K562 (cell line): Measurements from ENCODE around the gene SYNJ2. TPM values are rescaled to one million over a fixed set of nuclear protein-coding genes. Genes with fewer than 3 reads are reported as not detected.

ENCODE experiments used
- DPF2 ChIP-seq: fragments of 450-650 bp; IDR thresholded peaks from 2 replicates; pipeline ENCODE4 v1.6.1; 2016
- ESRRA ChIP-seq: fragments of 450-650 bp; IDR thresholded peaks from 2 replicates; pipeline ENCODE4 v1.6.1; 2014; ENCODE audit warnings: low read depth, mild to moderate bottlenecking, moderate library complexity, borderline replicate concordance
- IFI16 ChIP-seq: fragments of 250-450 bp; sonication (Bioruptor Pico); IDR thresholded peaks from 2 replicates; pipeline ENCODE4 v2.1.2; 2022; ENCODE audit warnings: mild to moderate bottlenecking, inconsistent platforms
- KLF6 ChIP-seq: fragments of 250-450 bp; sonication (Bioruptor Pico); IDR thresholded peaks from 2 replicates; pipeline ENCODE4 v1.4.0; 2020; ENCODE audit warnings: mild to moderate bottlenecking, moderate library complexity, borderline replicate concordance
- LCOR ChIP-seq: sonication (generic); formaldehyde crosslinking; IDR thresholded peaks from 2 replicates; pipeline ENCODE4 v1.8.0; 2022; ENCODE audit warnings: mild to moderate bottlenecking, missing genetic modification reagents
- NCOR1 ChIP-seq: fragments of 450-650 bp; IDR thresholded peaks from 2 replicates; pipeline ENCODE4 v1.6.1; 2016; ENCODE audit warnings: mild to moderate bottlenecking, moderate library complexity
- NR3C1 ChIP-seq: sonication (generic); formaldehyde crosslinking; IDR thresholded peaks from 2 replicates; pipeline ENCODE4 v1.8.1; 2022; ENCODE audit warnings: missing genetic modification reagents
- POLR3A ChIP-seq: IDR thresholded peaks from 2 replicates; pipeline ENCODE4 v1.6.1; 2011; ENCODE audit warnings: borderline replicate concordance, mild to moderate bottlenecking, moderate library complexity; ENCODE audit not compliant: insufficient read length, insufficient read depth; ENCODE audit errors: extremely low read depth
- PPARD ChIP-seq: fragments of 250-450 bp; sonication (Bioruptor Pico); IDR thresholded peaks from 2 replicates; pipeline ENCODE4 v1.8.0; 2022; ENCODE audit warnings: inconsistent platforms, mild to moderate bottlenecking, moderate library complexity
- RCOR1 ChIP-seq, 2 experiments: IDR thresholded peaks; 2 replicates each; pipeline ENCODE4 v1.6.1; 2012; ENCODE audit warnings: low read depth in 2 of 2, low read length in 2 of 2, borderline replicate concordance in 1 of 2, improper control_type of control experiment in 1 of 2
- SMAD3 ChIP-seq: fragments of 450-650 bp; formaldehyde crosslinking; conservative IDR thresholded peaks from 2 replicates; pipeline ENCODE4 v1.4.0; 2020; ENCODE audit warnings: mild to moderate bottlenecking
- SMARCA5 ChIP-seq: fragments of 450-650 bp; IDR thresholded peaks from 2 replicates; pipeline ENCODE4 v1.6.1; 2016
- STAT5A ChIP-seq: IDR thresholded peaks from 2 replicates; pipeline ENCODE4 v1.6.1; 2012; ENCODE audit warnings: low read length, inconsistent platforms, borderline replicate concordance
- TAL1 ChIP-seq: fragments of 450-650 bp; IDR thresholded peaks from 2 replicates; pipeline ENCODE4 v1.6.1; 2016; ENCODE audit warnings: mild to moderate bottlenecking
- TCF3 ChIP-seq: sonication (generic); formaldehyde crosslinking; IDR thresholded peaks from 2 replicates; pipeline ENCODE4 v1.4.0; 2020; ENCODE audit warnings: mild to moderate bottlenecking, missing genetic modification reagents
- U2AF1 ChIP-seq: fragments of 200-400 bp; formaldehyde crosslinking; optimal IDR thresholded peaks from 2 replicates; pipeline ENCODE3; 2017; ENCODE audit warnings: mild to moderate bottlenecking, low read depth, low read length, moderate library complexity
- ZKSCAN1 ChIP-seq: fragments of 150-350 bp; IDR thresholded peaks from 2 replicates; pipeline ENCODE4 v1.6.1; 2016; ENCODE audit warnings: low read depth, low read length
- ZKSCAN3 ChIP-seq: fragments of 250-450 bp; sonication (Bioruptor Pico); IDR thresholded peaks from 2 replicates; pipeline ENCODE4 v1.4.0; 2020
- ZNF431 ChIP-seq: sonication (generic); formaldehyde crosslinking; IDR thresholded peaks from 2 replicates; pipeline ENCODE4 v1.8.0; 2022; ENCODE audit warnings: mild to moderate bottlenecking, missing genetic modification reagents
- polyA plus RNA-seq, 8 experiments: library from polyadenylated mRNA; depleted of rRNA in 4 of 8; stranded (reverse) in 5 of 8; unstranded in 3 of 8; fragments of >200 nt; fragmentation: Nextera tagmentation in 2 of 8; fragmentation: Illumina TruSeq in 1 of 8; extraction: Ambion mirVana in 2 of 8; extraction: Trizol in 1 of 8; gene quantifications; 2 replicates each; pipeline versions ENCODE4 v1.2.1 to v1.2.3, GENCODE V29; 2011 to 2014; ENCODE audit warnings: inconsistent platforms in 1 of 8, missing spikeins in 1 of 8
- total RNA-seq, 7 experiments: library from RNA; depleted of rRNA in 6 of 7; stranded (reverse); fragments of >200 nt in 6 of 7; fragmentation: Illumina TruSeq in 2 of 7; extraction: Trizol in 2 of 7; gene quantifications; 2 replicates each; pipeline versions ENCODE4 v1.2.1 to v1.2.3, GENCODE V29; 2011 to 2021; ENCODE audit warnings: low replicate concordance in 1 of 7
- TF ChIP-seq, protein P1 (sequence below): sonication (generic); formaldehyde crosslinking; IDR thresholded peaks from 2 replicates; pipeline ENCODE4 v1.8.1; 2023; ENCODE audit warnings: mild to moderate bottlenecking, missing genetic modification reagents
- TF ChIP-seq, protein P2 (sequence below), 2 experiments: fragments of 200-800 bp in 1 of 2; sonication (Bioruptor generic) in 1 of 2; sonication (generic) in 1 of 2; formaldehyde crosslinking in 1 of 2; IDR thresholded peaks in 1 of 2; conservative IDR thresholded peaks in 1 of 2; 2 replicates each; pipeline versions ENCODE4 v1.5.0 to v1.6.1; 2016 to 2020; ENCODE audit warnings: missing compliant biosample characterization in 1 of 2, missing genetic modification characterization in 1 of 2, missing genetic modification reagents in 1 of 2
- TF ChIP-seq, protein P3 (sequence below), 2 experiments: IDR thresholded peaks in 1 of 2; conservative IDR thresholded peaks in 1 of 2; 2 replicates each; pipeline ENCODE4 v1.6.1; 2016; ENCODE audit warnings: low read depth in 2 of 2, mild to moderate bottlenecking in 1 of 2, missing compliant biosample characterization in 1 of 2, missing genetic modification characterization in 1 of 2, moderate library complexity in 1 of 2

Gene SYNJ2
- total and polyA plus RNA-seq, 9 of the 15 experiments (the other 6 are each of a cell fraction or from before 2014, with no cell fraction given) = 3.0 to 27.7 (median 17.8) TPM

DNA sequence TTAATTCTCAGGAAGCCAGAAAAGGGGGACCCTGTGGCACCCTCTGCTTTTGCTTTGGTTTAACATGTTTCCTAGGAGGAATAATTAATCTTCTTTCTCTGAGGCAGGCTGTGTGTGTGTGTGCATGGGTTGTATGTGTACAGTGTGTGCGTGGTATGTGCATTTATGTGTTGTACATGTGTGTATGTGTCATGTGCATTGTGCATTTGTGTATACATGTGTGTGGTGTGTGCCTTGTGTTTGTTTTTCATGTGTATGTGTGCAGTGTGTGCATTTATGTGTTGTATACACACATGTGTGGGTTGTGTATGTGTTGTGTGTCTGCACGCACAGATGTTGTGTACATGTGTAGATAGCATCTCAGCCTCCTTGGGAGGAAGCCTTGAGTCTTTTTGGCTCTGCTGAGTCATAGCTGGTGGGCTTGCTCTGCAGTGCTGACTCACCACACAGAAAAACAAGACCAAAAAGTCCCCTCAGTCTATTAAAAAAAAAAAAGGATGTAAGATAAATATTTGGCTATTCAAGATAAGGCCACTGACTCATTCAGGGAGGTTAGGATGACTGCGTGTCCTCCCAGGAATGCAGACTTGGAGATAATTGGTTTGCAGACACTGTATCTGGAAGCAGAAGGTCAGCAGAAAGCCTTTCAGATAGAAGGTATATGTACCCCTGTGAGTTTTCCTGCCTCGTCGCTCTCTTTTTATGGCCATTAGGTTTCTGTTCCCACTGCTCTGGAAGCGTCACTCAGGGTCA is 58.6 kb downstream of the SYNJ2 start (continued):
- TF ChIP-seq, protein P1, sequence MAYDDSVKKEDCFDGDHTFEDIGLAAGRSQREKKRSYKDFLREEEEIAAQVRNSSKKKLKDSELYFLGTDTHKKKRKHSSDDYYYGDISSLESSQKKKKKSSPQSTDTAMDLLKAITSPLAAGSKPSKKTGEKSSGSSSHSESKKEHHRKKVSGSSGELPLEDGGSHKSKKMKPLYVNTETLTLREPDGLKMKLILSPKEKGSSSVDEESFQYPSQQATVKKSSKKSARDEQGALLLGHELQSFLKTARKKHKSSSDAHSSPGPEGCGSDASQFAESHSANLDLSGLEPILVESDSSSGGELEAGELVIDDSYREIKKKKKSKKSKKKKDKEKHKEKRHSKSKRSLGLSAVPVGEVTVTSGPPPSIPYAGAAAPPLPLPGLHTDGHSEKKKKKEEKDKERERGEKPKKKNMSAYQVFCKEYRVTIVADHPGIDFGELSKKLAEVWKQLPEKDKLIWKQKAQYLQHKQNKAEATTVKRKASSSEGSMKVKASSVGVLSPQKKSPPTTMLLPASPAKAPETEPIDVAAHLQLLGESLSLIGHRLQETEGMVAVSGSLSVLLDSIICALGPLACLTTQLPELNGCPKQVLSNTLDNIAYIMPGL = peak; percentile 22; the same call in 1 of the 2 replicates
- TF ChIP-seq SMARCA5 (peak; percentile 100), POLR3A (no peak), NR3C1 (CRISPR knock-in tag) (no peak), ZKSCAN1 (no peak), TCF3 (CRISPR knock-in tag) (peak; percentile 84), TAL1 (peak; percentile 81), PPARD (no peak), ZNF431 (CRISPR knock-in tag) (no peak), NCOR1 (peak; percentile 92), ZKSCAN3 (CRISPR knock-in tag) (no peak), IFI16 (CRISPR knock-in tag) (no peak), LCOR (CRISPR knock-in tag) (peak; percentile 95), ESRRA (peak; percentile 75), U2AF1 (no peak), KLF6 (CRISPR knock-in tag) (no peak), DPF2 (peak; percentile 100), RCOR1 (IDR thresholded peaks at IDR 0.05; ENCODE audit: borderline replicate concordance in 1 of 2, low read depth in 2 of 2, low read length in 2 of 2) (peak; percentile 53 to 89; a peak in 1 of 4 replicates), SMAD3 (CRISPR knock-in tag) (no peak), STAT5A (peak; percentile 66; the same call in 1 of the 2 replicates)
- TF ChIP-seq, protein P2, sequence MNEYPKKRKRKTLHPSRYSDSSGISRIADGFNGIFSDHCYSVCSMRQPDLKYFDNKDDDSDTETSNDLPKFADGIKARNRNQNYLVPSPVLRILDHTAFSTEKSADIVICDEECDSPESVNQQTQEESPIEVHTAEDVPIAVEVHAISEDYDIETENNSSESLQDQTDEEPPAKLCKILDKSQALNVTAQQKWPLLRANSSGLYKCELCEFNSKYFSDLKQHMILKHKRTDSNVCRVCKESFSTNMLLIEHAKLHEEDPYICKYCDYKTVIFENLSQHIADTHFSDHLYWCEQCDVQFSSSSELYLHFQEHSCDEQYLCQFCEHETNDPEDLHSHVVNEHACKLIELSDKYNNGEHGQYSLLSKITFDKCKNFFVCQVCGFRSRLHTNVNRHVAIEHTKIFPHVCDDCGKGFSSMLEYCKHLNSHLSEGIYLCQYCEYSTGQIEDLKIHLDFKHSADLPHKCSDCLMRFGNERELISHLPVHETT (CRISPR knock-in tag; conservative IDR thresholded peaks at IDR 0.05 in 1 of 2, IDR thresholded peaks at IDR 0.05 in 1 of 2) = peak in 1 of 2 experiments; percentile 65; a peak in 2 of 4 replicates
- TF ChIP-seq, protein P3, sequence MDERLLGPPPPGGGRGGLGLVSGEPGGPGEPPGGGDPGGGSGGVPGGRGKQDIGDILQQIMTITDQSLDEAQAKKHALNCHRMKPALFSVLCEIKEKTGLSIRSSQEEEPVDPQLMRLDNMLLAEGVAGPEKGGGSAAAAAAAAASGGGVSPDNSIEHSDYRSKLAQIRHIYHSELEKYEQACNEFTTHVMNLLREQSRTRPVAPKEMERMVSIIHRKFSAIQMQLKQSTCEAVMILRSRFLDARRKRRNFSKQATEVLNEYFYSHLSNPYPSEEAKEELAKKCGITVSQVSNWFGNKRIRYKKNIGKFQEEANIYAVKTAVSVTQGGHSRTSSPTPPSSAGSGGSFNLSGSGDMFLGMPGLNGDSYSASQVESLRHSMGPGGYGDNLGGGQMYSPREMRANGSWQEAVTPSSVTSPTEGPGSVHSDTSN (CRISPR knock-in tag; IDR thresholded peaks at IDR 0.05; ENCODE audit: low read depth) = no peak
- TF ChIP-seq, protein P3 (tag; conservative IDR thresholded peaks at IDR 0.05; ENCODE audit: low read depth) = no peak
